Neural cell (in vitro differentiated cells): ENCODE measurements around the gene SDC4. TPM values are rescaled to one million over a fixed set of nuclear protein-coding genes. Genes with fewer than 3 reads are reported as not detected.

ENCODE experiments used
- H2AFZ ChIP-seq: fragments of 200-600, 300-800 bp; sonication (generic), shearing (Covaris generic); 2 replicates; pipeline ENCODE4 v1.6.0; 2014; ENCODE audit warnings: low read depth, mild to moderate bottlenecking, antibody characterized with exemption, low read length, moderate library complexity
- H3F3A ChIP-seq: fragments of 200-600 bp; shearing (Covaris generic); 2 replicates; pipeline ENCODE4 v1.6.1; 2016; ENCODE audit warnings: mild to moderate bottlenecking, moderate library complexity, mixed read lengths, antibody characterized with exemption, low read length; ENCODE audit not compliant: insufficient read depth, poor library complexity, severe bottlenecking
- H3K27ac ChIP-seq: fragments of 200-600, 300-800 bp; sonication (generic), shearing (Covaris generic); 2 replicates; pipeline ENCODE4 v1.5.1; 2014; ENCODE audit warnings: mild to moderate bottlenecking, low read length, moderate library complexity
- H3K27me3 ChIP-seq: fragments of 300-800, 200-600 bp; sonication (generic), shearing (Covaris generic); 2 replicates; pipeline ENCODE4 v1.6.0; 2014; ENCODE audit warnings: mild to moderate bottlenecking, low read depth, low read length, moderate library complexity; ENCODE audit not compliant: insufficient read depth
- H3K36me3 ChIP-seq: fragments of 300-800, 200-600 bp; sonication (generic), shearing (Covaris generic); 2 replicates; pipeline ENCODE4 v1.5.1; 2014; ENCODE audit warnings: mild to moderate bottlenecking, antibody characterized with exemption, low read length, moderate library complexity; ENCODE audit not compliant: insufficient read depth
- H3K4me2 ChIP-seq: fragments of 300-800, 200-600 bp; sonication (generic), shearing (Covaris generic); 2 replicates; pipeline ENCODE4 v1.6.0; 2014; ENCODE audit warnings: mild to moderate bottlenecking, low read length
- H3K4me3 ChIP-seq: fragments of 300-800, 200-600 bp; sonication (generic), shearing (Covaris generic); 2 replicates; pipeline ENCODE4 v1.5.1; 2014; ENCODE audit warnings: mild to moderate bottlenecking, low read length, moderate library complexity
- H3K79me2 ChIP-seq: fragments of 200-600 bp; shearing (Covaris generic); replicated peaks from 2 replicates; pipeline ENCODE4 v1.6.0; 2014; ENCODE audit warnings: mild to moderate bottlenecking, low read length, moderate library complexity; ENCODE audit not compliant: insufficient read depth
- H3K9ac ChIP-seq: fragments of 300-800, 200-600 bp; sonication (generic), shearing (Covaris generic); 2 replicates; pipeline ENCODE4 v1.6.1; 2016; ENCODE audit warnings: mild to moderate bottlenecking, low read length, mixed read lengths
- H3K9me2 ChIP-seq: fragments of 200-600 bp; shearing (Covaris generic); 2 replicates; pipeline ENCODE4 v1.6.1; 2016; ENCODE audit warnings: mild to moderate bottlenecking, low read length, mixed read lengths; ENCODE audit not compliant: insufficient read depth
- H3K9me3 ChIP-seq: fragments of 200-600, 300-800 bp; sonication (generic), shearing (Covaris generic); 2 replicates; pipeline ENCODE4 v1.6.1; 2016; ENCODE audit warnings: mild to moderate bottlenecking, mixed run types, low read length, moderate library complexity, mixed read lengths
- H4K20me1 ChIP-seq: fragments of 200-600 bp; shearing (Covaris generic); 2 replicates; pipeline ENCODE4 v1.6.1; 2016; ENCODE audit warnings: mild to moderate bottlenecking, mixed run types; ENCODE audit not compliant: insufficient read depth
- CTCF ChIP-seq: fragments of 450-650 bp; IDR thresholded peaks from 2 replicates; pipeline ENCODE4 v1.5.1; 2014; ENCODE audit warnings: antibody characterized with exemption, mild to moderate bottlenecking, moderate library complexity; ENCODE audit not compliant: poor library complexity, severe bottlenecking
- EP300 ChIP-seq: fragments of 450-650 bp; conservative IDR thresholded peaks from 2 replicates; pipeline ENCODE4 v1.6.1; 2014; ENCODE audit warnings: antibody characterized with exemption, mild to moderate bottlenecking, moderate library complexity; ENCODE audit not compliant: poor library complexity, severe bottlenecking
- EZH2 ChIP-seq: fragments of 200-600, 300-800 bp; shearing (Covaris generic), sonication (generic); IDR thresholded peaks from 2 replicates; pipeline ENCODE4 v1.6.1; 2014; ENCODE audit warnings: antibody characterized with exemption, low read length, borderline replicate concordance, mild to moderate bottlenecking; ENCODE audit not compliant: insufficient read depth, poor library complexity, severe bottlenecking
- MXI1 ChIP-seq: fragments of 450-650 bp; conservative IDR thresholded peaks from 2 replicates; pipeline ENCODE4 v1.6.1; 2014; ENCODE audit warnings: antibody characterized with exemption, mild to moderate bottlenecking; ENCODE audit not compliant: poor library complexity, severe bottlenecking
- POLR2AphosphoS5 ChIP-seq: IDR thresholded peaks from 2 replicates; pipeline ENCODE4 v1.6.1; 2012
- RAD21 ChIP-seq: fragments of 450-650 bp; conservative IDR thresholded peaks from 2 replicates; pipeline ENCODE4 v1.6.1; 2014; ENCODE audit warnings: antibody characterized with exemption, mild to moderate bottlenecking, moderate library complexity
- REST ChIP-seq: IDR thresholded peaks from 2 replicates; pipeline ENCODE4 v1.6.1; 2012; ENCODE audit warnings: borderline replicate concordance
- SMC3 ChIP-seq: fragments of 450-650 bp; conservative IDR thresholded peaks from 2 replicates; pipeline ENCODE4 v1.6.1; 2014; ENCODE audit warnings: antibody characterized with exemption, mild to moderate bottlenecking, moderate library complexity; ENCODE audit not compliant: poor library complexity
- TAF1 ChIP-seq: IDR thresholded peaks from 2 replicates; pipeline ENCODE4 v1.6.1; 2012; ENCODE audit warnings: low read depth
- polyA plus RNA-seq: library from polyadenylated mRNA; depleted of rRNA; stranded (reverse); fragments of >200 nt; gene quantifications from 2 replicates; pipeline ENCODE4 v1.2.3, GENCODE V29; 2014

SDC4 gene
- polyA plus RNA-seq, 1 donor from 2014 or later, result not detected

DNA sequence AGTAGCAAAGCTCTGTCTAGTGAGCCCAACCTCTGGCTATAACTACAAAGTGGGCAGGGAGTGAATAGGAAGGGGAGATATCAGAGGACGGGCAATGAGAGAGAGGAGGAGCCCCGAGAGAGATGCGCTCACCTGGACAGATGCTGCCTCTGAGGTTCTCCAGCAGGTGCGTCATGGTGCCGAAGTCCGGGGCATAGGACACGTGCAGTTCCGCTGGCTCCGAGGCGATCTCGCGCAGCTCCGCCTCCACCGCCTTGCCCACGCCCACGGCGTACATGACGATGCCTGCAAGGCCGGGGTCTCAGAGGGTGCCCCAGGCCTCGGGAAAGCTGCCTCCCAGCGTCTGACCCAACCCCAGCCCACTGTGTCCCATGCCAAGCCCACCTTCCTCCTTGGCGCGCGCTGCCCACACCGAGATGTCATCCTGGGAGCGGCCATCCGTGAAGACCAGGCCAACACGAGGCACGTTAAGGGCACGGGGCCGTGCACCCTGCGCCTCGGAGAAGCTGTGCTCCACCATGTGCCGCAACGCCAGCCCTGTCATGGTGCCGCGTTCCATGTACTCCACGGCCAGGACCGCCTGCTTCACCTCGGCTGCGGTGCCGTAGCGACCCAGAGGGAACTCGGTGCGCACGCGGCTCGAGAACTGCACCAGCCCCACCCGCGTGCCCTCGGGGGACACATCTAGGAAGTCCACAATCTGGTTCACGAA is 50.3 kb downstream of the SDC4 start:
- Histone ChIP-seq H3K27me3 (peaks cover 11% of the 10 kb centered on the region), H3K9me3 (peaks cover 3% of the 10 kb centered on the region), H3K27ac (no peak overlapping the region), H3K9ac (no peak overlapping the region), H2AFZ (no peak overlapping the region), H3K4me2 (no peak overlapping the region), H3K9me2 (no peaks in the 10 kb centered on the region), H4K20me1 (no peaks in the 10 kb centered on the region), H3K36me3 (no peaks in the 10 kb centered on the region), H3F3A (no peaks in the 10 kb centered on the region), H3K4me3 (no peak overlapping the region), H3K79me2 (no peaks in the 10 kb centered on the region)
- TF ChIP-seq TAF1 (no peak), MXI1 (no peak), REST (no peak), EP300 (no peak), EZH2 (no peak), SMC3 (no peak), POLR2AphosphoS5 (no peak), RAD21 (no peak), CTCF (no peak)

DNA sequence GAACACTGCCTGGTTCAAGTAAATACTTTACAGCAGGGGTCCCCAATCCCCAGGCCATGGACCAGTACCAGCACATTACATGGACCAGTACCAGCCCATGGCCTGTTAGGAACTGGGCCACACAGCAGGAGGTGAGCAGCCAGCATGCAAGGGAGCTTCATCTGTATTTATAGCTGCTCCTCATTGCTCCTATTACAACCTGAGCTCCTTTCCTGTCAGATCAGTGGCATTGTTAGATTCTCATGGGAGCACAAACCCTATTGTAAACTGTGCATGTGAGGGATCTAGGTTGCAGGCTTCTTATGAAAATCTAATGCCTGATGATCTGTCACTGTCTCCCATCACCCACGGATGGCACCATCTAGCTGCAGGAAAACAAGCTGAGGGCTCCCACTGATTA is 53.6 kb downstream of the SDC4 start:
- no peaks in the 10 kb centered on the region for H3K36me3 ChIP-seq
- peaks cover 3% of the 10 kb centered on the region for H3K9me3 ChIP-seq
- no peaks in the 10 kb centered on the region for H4K20me1 ChIP-seq
- H3K27ac ChIP-seq, result no peak overlapping the region
- no peak overlapping the region for H3K4me2 ChIP-seq
- no peak overlapping the region for H3K9ac ChIP-seq
- no peak overlapping the region for H3K4me3 ChIP-seq
- no peaks in the 10 kb centered on the region for H3F3A ChIP-seq
- no peaks in the 10 kb centered on the region for H3K9me2 ChIP-seq
- no peak overlapping the region for H2AFZ ChIP-seq
- no peak for TF ChIP-seq POLR2AphosphoS5
- TF ChIP-seq CTCF, result no peak
- TF ChIP-seq SMC3, result no peak
- TF ChIP-seq MXI1, result no peak
- no peaks in the 10 kb centered on the region for H3K79me2 ChIP-seq
- peaks cover 14% of the 10 kb centered on the region for H3K27me3 ChIP-seq
